Epithelial cell of proximal tubule (primary cell): ENCODE measurements around the gene HIC1. TPM values are rescaled to one million over a fixed set of nuclear protein-coding genes. Genes with fewer than 3 reads are reported as not detected.

Source experiments
- DNase-seq: peaks from one replicate; pipeline ENCODE4 v3.0.0-alpha.2; 2011; ENCODE audit warnings: low read depth
- H3K4me3 ChIP-seq: 2 replicates; pipeline ENCODE4 v1.5.1; 2011; ENCODE audit warnings: low read depth, mild to moderate bottlenecking, low read length
- CTCF ChIP-seq: conservative IDR thresholded peaks from 2 replicates; pipeline ENCODE4 v1.5.1; 2012; ENCODE audit warnings: low read depth, mild to moderate bottlenecking, low read length
- total RNA-seq: library from RNA; depleted of rRNA; stranded (reverse); fragments of >200 nt; gene quantifications from 2 replicates; pipeline ENCODE4 v1.2.3, GENCODE V29; 2015

The HIC1 gene
- total RNA-seq, 1 donor from 2014 or later, result 2.7 TPM

DNA sequence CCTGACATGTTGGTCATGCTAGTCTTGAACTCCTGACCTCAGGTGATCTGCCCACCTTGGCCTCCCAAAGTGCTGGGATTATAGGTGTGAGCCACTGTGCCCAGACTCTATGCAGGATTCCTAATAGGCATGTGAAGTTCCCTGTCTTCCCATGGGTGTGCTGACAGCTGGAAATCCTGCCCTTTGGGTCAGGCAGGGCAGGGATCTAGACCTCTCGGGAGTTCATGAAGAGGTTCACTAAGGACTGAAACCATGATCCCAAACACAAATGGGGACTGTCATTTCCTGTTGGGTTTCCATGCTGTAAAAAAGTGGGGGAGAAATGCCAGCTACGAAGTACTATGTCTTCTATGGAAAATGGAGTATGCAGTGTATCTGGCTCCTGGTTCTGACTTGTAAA, 52.1 kb downstream of the HIC1 start:
- no peak overlapping the region for H3K4me3 ChIP-seq
- TF ChIP-seq CTCF, result no peak
- no peak for DNase-seq

DNA sequence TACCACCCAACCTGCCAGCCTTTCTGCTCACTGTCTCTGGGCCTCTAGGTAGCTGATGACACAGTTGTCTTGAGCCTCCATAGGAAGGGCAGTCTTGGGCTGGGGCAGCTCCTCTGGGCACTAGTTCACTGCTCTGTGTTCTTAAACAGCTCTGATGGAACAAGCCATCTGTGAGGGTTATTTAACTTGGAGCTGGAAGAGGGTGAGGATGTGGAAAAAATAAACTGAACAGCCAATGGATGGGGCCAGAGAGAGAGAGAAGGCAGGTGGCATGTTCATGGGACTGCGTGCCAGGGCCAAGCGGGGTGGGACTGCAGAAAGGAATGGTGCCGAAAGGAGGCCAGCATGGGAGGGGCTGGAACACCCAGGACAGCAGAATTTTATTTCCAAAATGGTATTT, 52.6 kb downstream of the HIC1 start:
- no peak for DNase-seq
- TF ChIP-seq CTCF, result no peak
- H3K4me3 ChIP-seq, result no peak overlapping the region

DNA sequence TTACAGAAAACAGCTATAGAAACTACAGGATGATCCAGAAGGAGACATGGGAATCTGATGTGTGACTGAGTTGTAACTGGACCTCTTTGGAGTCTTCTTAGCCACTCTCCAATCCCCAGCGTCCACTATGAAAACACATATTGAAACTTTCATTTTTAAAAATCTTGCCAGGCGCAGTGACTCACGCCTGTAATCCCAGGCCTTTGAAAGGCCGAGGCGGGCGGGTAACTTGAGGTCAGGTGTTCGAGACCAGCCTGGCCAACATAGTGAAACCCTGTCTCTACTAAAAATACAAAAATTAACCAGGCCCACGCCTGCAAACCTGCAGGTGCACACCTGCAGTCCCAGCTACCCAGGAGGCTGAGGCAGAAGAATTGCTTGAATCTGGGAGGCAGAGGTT, 53.3 kb downstream of the HIC1 start:
- TF ChIP-seq CTCF, result no peak
- no peak for DNase-seq
- no peak overlapping the region for H3K4me3 ChIP-seq

DNA sequence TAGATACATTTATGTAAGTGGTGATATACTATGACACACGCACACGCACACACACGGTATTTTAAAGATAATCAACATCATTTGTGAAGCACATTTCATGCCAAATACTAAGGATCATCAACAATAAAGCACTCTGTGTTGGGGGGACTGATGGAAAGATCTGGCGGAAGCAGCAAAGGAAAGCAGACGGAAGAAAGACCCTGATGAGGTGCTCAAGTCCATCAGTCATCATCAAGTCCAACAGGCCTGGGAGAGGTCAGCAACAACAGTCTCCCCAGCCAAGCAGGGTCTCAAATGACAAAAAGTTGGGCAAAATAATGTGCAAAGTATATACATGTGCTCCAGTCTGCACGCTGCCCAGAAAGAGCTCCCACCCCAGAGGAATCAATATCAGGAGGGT, 55.5 kb downstream of the HIC1 start:
- H3K4me3 ChIP-seq, result no peak overlapping the region
- TF ChIP-seq CTCF, result no peak
- no peak for DNase-seq

DNA sequence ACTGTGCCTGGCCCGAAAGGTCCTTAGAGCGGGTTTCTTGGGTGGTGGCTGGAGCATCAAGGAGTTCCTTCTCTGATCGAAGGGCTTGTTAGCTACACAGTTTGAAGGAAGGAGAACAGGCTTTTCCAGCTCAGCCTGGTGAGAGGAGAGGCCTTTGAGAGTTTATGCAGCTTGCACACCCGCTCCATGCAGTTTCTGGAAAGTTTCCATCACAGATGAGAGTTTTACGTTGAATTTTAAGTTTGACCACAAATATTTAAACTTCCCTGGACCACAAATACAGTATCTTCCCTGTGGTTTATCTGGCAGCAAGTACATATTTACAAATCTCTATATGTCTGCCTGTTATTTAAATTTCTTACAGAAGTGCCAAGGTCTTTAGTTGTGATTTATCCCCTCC, 56.8 kb downstream of the HIC1 start:
- H3K4me3 ChIP-seq, result no peak overlapping the region
- no peak for DNase-seq
- no peak for TF ChIP-seq CTCF

Other genes starting within 250 kb of the HIC1 start
- 4.6 and 10.5 TPM in 2 replicates for gene SMYD4, start 225.2 kb upstream of the HIC1 start, total RNA-seq
- 28.5 and 33.4 TPM in 2 replicates for gene RPA1, start 225.1 kb upstream of the HIC1 start, total RNA-seq
- gene RTN4RL1, start 29.8 kb upstream of the HIC1 start, total RNA-seq, result not detected in 2 replicates
- 30.8 and 33.1 TPM in 2 replicates for gene DPH1, start 24.9 kb upstream of the HIC1 start, total RNA-seq
- 55.4 and 60.9 TPM in 2 replicates for gene OVCA2, start 13.1 kb upstream of the HIC1 start, total RNA-seq
- gene SMG6, start 248.7 kb downstream of the HIC1 start, total RNA-seq, result 19.4 and 37.0 TPM in 2 replicates
- gene SRR, start 248.8 kb downstream of the HIC1 start, total RNA-seq, result 2.5 and 12.4 TPM in 2 replicates